ENCODE data around the gene CASQ2.
"Not testable (repeated sequence)": the region's sequence is repeated elsewhere in the genome, so short reads cannot be mapped to it uniquely, and the experiment has no call there.

Gene CASQ2

GRCh38 chr1:115780655-115781054, 12.1 kb upstream of the CASQ2 start:
- not testable (repeated sequence) for DNase-seq

DNA sequence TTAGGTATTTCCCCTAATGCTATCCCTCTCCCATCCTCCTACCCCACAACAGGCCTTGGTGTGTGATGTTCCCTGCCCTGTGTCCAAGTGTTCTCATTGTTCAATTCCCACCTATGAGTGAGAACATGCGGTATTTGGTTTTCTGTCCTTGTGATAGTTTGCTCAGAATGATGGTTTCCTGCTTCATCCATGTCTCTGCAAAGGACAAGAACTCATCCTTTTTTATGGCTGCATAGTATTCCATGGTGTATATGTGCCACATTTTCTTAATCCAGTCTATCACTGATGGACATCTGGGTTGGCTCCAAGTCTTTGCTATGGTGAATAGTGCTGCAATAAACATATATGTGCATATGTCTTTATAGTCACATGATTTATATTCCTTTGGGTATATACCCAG, 10.6 kb upstream of the CASQ2 start:
- DNase-seq = not testable (repeated sequence)

DNA sequence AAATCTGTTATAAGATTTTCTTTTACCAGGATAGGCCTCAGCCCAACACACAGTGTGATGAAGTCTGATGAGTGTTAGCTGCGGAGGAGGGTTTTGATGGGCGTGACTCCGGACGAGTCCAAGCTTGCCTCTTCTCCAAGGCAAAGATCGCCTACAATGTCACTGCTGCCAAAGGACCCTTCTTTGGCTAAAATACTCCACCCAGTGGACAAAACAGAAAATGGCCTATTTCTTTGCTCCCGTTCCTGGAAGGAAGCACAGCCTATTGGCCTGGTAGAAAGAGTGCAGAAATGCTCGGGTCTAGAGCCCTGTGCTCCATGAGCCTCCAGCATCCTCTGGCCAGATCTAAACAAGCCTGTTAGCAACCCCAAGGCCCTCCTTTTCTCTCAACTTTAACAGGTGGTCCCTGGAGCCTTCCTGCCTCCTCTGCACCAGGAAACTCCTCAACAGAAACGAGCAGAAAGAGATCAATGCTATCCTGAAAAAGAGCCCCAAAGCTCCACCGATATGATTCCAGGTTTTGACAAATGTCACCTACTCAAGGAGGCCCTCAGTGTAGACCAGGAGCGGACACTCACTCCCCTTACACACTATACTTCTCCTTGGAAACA, 3.4 kb upstream of the CASQ2 start:
- DNase-seq = peak; percentile 76 to 94

DNA sequence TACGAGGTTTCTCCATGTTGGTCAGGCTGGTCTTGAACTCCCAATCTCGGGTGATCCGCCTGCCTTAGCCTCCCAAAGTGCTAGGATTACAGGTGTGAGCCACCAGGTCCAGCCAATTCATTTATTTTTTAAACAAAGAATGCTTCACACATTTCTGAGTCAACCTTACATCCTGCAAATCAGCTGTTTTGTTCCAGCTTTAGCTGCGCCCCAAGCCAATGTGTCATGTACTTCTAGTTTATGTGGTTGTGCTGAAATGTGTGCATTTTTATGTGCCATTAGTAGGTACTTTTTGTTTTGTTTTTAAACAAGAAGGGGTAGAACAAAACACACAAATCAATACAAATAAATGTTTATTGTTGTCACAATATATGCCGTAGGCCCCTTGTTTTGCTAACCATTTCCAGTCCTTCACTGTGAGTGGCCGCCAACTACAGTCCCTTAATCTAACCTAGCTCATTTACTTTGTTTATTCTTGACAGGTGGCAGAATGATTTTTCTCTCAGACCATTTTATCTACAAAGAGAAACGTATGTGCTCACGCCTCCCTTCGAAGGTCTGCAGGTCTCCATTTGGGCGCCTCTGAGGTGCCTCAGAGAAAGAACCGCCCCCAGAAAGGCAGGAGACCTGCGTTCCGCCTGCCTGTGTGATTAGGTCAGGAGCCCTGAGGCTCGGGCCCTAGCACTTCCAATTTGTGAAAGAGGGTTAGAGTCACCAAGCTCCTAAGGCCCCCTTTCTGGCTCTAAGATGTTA, 2.8 kb upstream of the CASQ2 start:
- no peak for DNase-seq

DNA sequence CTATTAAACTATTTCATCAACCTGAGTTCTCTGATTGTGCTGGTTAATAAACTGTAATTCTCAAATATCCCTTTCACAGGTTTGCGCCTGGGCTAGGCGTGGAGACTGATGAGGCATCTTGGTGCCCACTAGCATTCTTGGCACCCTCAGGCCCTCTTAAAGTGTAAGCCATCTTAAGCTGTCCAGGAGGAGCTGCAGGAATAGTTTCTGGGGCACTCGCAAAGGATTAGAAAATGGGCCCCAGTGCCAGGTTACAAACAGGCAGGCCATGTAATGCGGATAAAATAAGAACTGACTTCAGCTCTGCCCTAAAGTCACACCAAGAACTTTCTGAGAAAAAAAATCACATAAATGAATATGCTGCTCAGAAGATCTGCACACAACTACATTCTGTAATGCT, 1.1 kb downstream of the CASQ2 start:
- DNase-seq = no peak

DNA sequence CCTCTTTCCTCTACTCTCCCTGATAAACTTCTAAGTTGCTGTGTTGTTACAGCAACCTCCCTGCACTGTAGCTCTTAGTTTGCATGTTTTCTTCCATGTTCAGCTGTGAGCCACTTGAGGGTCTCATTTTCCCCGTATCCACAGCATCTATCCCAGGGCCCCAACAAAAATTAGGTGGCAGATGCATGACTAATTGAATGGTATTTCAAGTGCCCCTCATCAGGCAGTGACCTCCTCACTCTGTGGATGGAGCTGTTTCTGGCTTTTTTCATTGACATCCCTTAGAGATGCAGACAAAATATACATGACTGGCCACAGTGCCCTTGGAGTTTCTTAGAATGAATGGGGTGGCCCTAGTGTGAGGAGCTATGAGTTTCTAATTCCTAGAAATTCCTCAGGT, 3.4 kb downstream of the CASQ2 start:
- DNase-seq = no peak

DNA sequence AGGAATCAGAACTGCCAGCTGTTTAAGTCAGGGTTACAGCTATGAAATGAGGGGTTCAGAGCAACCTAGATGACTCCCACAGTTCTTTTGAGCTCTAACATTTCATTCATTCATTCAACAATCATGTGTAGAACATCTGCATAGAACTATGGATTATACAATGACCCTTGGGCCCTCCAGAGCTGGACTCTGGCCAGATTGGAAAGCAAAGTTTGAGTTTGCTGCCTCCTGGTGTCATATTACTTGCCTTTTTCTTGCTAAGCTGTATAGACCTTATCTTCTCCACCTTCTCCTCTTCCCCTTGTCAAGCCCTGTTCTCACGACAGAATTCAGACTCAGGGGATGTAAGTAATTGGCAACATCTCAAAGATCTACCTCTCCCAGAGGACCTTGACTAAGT, 4.0 kb downstream of the CASQ2 start:
- DNase-seq = peak; percentile 7 to 65

- DNase-seq = no peak
These were observed 5.7 kb downstream of the CASQ2 start for GRCh38 chr1:115762779-115763178.

GRCh38 chr1:115761601-115762302, 6.8 kb downstream of the CASQ2 start:
- no peak for DNase-seq

DNA sequence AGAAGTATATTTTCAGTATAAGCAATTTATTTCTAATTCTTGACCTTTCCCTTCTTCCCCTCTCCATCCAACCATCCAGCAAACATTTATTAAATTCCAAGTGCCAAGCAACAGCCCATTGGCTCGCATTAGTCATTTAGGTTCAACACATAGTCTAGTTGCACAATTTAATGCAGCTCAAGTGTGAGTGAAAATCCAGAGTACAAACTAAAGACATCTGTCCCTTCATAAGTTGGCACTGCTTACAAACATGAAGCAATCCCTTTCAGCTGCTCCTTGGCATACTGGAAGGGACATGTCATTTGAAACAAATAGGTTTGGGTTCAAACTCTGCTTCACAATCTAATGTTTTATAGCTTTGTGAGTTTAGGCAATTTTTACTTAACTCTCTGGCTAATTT, 10.7 kb downstream of the CASQ2 start:
- DNase-seq = no peak

DNA sequence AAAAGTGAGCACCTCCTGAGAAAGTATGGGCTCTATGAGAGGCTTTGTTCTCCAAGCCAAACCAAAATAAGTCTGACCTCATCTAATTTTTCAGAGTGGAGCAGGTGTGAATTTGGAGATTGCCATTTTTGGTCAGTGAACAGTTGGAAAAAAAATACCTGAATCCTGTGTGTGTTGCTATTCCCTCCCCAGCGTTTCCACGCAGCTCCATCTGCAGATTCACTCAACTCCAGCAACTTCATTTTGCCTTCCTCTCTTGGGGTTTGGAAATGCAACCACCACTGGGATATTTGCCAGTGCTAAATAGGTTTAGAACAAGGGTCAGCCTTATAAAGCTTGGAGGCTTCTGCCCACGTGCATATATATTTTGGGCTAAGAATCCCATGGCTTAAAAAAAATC, 11.2 kb downstream of the CASQ2 start:
- DNase-seq = no peak

DNA sequence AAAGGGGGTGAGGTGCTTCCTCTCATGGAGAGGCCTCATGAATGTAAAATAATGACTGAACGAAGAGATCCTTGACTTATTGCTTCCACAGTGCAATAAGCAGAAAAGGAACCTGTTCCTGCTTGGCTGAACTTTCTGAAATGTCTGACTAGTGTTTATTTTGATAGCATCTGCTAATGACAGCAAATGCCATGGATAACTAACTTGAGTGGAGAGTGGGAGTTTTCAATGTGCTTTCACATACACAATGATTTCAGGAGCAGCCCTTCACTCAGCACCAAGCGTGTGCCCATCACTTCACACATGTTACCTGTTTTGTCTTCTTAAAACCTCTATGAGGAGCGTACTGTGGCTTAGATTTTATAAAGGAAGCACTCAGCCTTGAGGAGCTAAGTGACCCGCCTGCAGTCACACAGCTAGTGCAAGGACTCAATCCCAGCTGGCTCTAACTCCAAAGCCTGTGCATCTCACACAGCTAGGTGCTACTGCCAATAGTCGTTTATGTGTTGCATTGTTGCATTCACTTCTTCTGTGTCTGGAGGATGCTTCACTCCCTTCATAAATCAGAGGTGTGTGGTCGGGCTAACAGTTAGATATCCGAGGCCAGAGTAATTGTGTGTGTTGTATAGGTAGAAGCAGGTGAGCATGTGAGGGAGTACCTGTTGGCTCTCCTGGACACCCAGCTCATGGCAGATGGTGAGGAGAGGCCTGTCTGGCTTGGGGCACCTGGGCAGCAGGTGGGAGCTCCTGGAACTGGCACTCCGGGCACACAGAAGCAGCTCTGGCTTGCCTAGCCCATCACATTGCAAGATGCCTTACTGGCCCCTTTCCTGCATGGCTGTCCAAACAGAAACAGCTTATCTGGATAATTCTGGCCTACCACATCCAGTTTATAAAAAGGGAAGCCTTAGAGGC, 12.8 kb downstream of the CASQ2 start:
- no peak for DNase-seq

DNA sequence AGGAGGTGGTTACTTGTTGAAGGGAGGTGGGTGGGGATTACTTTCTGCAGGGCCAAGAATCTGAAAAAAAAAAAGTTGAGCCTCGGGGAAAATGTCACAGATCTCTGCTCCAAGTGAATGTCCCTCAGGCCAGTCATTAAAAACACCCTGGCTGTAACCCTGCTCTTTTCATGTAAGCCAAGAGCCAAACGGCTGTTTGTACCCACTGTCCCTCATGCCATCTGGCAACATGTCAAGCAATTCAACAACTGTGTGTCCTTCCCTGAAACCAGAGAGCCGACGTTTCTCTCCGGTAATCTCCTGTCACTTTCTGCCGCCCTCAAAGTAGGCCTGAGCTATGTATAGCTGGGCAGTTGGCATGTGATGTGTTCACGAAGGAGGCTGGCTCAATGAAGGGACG, 14.7 kb downstream of the CASQ2 start:
- DNase-seq = no peak

GRCh38 chr1:115753361-115753760, 15.2 kb downstream of the CASQ2 start:
- DNase-seq = no peak

DNA sequence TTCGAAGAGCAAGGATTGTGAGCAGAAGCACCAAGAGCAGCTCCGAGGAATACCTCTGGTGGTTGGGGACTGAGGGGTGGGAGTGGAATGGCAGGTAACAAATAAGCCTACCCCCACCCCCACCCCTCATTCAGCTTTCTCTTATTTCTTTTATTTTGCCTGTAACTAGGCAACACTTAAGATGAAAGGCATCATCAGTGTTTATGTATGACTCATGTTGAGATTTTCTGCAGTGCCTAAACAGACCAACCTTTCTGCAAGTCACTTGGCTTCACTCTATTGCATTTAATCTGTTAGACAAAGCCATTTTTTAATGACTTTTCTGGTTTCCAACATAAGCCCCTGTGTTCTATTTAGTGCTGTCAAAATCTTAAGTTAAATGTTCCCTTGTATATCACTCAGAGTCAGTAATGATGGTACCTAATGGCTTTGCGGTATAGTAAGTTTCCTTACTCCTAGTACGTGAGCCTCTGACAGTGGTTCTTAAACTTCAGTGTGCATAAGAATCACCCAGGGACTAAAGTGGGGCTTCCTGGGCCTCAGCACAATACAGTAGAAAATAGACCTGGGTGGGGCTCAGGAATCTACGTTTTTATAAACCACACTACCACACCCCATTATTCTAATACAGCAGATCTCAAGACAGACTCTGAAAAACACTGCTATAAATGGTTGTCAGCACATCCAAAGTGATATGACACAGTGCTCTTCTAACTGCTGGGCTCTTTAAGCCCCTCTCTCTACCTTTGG, 19.9 kb downstream of the CASQ2 start:
- DNase-seq = no peak

GRCh38 chr1:115746021-115746690, 22.4 kb downstream of the CASQ2 start:
- no peak for DNase-seq

- DNase-seq = no peak
These were observed 23.8 kb downstream of the CASQ2 start for GRCh38 chr1:115744646-115745275.

DNA sequence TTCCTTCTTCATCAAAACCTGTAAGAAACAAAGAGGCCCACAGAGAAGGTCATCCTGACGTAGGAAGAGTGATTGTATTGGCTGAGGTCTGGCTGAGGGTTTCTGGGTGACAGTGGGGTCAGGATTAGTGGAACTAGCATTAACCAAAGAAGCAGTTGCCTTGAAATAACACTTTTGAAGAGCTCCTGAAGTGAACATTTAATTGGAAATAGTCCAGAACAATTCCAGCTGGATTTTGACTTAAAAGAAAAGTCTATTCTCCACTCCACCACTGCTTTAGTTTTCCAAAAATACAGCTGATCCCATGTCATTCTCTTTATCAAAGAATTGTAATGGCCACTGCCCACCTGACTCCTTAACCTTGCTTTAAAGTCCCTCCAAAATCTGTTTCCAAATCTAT, 27.7 kb downstream of the CASQ2 start:
- DNase-seq = no peak

GRCh38 chr1:115732316-115732715, 36.2 kb downstream of the CASQ2 start:
- DNase-seq = peak; percentile 76 to 93

DNA sequence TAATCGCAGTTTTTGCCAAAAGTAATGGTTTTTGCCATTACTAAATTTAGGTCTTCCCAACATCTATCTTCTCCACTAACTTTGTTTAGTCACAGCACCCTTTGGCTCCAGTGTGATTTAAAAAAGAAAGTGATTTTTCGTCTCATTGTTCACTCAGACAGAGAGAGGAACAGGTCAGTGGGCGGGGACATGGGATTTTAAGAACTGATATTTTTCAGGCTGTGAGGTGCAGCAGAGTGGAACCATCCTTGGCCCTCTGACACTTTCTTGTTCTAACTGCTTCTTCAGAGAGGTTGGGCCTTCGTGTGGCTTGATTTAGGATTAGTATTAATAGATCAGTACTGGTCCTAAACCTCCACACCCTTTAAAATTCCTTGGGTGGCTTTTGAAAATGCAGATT, 38.8 kb downstream of the CASQ2 start:
- DNase-seq = peak; percentile 64 to 67

DNA sequence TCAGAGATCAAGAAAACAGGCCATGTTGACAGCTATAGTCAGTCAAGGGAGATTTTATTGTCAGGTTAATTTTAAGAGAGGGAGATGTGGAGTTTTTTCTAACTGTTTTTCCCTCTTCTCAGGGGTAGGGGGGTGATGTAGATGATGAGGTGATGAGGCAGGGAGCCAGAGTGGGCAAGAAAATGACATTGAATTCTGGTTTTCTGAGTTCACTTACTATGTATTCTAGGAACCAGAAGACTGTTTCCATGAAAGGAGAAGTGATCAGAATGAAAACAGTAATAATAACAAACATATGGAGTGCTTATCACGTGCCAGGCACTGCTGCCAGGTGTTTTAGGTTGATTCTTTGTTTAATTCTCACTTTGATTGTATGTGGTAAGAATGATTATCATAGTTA, 40.2 kb downstream of the CASQ2 start:
- DNase-seq = peak in 1 of 2 donors; percentile 29
